Fibroblast of skin of back (primary cell): ENCODE data around the gene TSPAN9.

Source experiments
- DNase-seq: peaks from one replicate; pipeline ENCODE4 v3.0.0-alpha.2; 2013

TSPAN9 gene

DNA sequence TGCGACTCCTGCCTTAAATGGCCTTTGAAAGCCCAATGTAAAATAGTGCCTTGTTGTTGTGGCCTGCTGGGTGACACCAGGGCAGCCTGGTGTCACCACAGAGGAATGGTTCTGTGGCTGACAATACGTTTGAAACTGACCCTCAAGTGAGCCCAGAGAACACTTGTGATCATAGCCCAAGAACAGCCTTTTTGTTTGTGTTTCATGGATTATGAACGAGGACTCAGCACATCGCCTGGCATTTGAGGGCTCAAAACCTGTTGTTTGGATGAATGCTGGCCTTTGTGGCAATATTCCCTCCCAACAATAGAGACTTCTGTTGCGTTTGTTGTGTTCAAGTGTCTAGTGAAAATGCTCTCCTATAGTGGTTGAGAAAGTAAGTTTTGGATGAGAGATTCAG, 48.5 kb downstream of the TSPAN9 start:
- no peak for DNase-seq

DNA sequence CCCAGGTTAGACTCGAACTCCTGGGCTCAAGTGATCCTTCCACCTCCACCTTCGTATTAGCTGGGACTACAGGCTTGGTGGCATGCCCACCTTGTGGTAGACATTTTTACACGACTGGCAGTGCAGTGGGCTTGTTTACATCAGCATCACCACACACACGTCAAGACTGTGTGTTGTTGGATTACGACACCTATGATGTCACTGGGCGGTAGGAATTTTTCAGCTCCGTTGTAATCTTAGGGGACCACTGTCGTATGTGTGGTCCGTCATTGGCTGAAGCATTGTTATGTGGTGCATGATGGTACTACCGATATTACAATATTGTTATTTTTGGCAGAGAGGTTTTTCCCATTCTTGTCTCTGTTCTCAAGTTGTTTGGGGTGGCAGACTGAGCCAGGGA, 50.7 kb downstream of the TSPAN9 start:
- no peak for DNase-seq

DNA sequence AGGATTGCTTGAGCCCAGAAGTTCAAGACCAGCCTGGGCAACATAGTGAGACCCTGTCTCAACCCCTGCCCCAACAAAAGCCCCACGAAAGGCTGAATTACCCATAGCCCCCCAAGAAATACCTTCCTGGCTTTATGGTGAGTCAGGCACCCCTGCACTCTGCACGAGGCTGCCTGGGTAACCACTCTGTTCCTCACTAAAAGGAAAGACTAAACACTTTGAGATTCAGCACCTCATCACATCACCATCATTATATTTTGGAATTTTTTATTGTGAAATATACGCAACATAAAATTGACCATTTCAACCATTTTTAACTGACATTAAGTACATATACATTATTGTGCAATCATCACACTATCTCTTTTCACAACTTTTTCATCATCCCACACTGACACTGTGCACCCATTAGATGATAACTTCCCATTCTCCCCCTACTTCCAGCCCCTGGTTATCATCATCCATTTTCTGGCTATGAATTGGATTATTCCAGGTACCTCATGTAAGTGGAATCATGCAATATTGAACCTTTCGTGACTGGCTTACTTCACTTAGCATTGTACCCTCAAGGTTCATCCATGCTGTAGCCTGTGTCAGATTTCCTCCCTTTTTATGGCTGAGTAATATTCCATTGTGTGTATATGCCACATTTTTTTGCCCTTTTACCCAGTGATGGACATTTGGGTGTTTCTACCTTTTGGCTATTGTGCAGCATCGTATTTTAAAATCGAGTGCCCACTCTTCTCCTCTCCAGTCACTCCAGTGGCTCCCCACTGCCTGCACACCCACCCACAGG, 51.5 kb downstream of the TSPAN9 start:
- no peak for DNase-seq

DNA sequence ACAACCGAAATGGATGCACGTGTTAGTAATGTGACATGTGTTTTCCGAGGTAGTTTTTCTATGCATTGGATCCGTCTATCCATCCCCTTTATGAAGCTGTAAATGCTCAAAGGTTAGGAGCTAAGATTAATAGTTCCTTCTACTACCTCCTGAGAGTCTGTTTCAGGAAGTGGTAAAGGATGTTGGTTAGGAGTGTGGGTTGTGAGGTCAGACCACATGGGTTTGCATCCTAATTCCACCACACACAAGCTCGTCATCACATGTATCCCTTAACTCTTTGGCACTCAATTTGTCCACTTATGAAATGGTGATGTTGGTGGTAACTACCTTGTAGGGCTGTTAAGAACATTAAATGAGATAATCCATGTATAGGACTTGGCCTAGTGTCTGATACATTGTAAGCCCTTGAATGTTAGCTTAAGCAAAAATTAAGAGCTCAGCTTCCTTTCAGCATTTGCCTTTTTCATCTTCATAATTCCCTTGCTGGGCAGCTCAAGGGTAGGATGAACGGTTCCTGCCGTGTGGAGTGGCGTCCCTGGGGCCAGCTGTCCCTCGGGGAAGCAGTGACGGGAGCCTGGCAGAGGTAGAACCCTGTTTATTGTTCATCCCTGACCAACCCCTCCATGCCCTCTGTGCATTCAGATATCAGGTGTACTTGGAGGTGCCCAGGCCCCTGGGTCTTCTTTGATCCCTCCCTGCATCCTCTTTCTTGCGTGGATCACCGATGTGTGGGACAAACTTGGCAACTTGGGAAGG, 52.3 kb downstream of the TSPAN9 start:
- peak; percentile 41 for DNase-seq

DNA sequence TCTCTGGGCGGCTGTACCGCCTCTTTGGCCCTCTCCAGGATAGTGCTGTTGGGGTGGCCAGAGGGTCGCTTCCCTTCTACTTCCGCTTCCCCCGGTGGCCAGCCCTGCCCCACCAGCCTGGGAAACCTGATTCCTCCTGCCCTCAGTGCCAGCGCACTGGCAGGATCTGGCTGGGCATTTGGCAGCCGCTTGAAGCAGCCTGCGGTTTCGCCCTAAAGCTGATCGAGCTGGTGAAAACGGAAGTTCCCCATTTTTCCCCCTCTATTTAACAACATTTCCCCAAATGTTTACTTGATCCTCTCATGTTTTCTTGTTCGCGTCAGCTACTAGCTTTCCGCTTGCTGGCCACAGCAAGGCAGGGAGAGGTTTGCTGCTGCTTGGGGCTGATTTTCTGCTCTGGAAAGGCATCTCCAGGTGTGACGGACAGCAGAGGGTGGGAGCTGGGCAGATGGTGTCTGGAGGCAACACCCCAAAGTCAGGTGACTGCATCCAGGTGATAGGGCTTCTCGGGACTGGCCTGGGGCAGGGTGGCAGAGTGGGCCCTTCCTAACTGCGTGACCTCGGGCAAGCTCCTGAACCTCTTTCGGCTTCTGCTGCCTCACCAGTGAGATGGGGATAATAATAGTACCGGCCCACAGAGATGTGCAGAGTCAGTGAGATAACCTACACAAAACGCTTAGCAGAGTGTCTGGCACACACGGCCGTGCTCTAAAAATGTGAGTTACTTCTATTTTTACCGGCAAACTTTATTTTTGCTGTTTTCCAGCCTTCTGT, 53.1 kb downstream of the TSPAN9 start:
- no peak for DNase-seq

DNA sequence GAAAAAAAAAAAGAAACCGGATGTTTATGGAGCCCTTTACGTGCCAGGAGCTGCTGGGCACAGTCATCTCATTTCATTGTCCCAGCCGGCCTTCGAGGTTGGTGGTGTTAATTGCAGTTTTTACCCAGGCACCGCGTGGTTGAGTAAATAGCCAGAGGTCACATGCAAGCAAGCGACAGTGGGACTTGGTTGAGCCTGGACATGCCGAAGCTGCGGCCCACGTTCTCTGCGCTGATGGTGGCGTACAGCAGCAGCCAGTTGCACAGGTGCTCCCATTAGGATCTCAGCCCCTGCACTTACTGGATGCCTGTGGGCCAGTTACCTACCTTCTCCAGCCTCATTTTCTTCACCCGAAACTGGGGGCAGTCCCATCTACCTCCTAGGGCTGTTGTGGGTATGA, 54.0 kb downstream of the TSPAN9 start:
- no peak for DNase-seq

DNA sequence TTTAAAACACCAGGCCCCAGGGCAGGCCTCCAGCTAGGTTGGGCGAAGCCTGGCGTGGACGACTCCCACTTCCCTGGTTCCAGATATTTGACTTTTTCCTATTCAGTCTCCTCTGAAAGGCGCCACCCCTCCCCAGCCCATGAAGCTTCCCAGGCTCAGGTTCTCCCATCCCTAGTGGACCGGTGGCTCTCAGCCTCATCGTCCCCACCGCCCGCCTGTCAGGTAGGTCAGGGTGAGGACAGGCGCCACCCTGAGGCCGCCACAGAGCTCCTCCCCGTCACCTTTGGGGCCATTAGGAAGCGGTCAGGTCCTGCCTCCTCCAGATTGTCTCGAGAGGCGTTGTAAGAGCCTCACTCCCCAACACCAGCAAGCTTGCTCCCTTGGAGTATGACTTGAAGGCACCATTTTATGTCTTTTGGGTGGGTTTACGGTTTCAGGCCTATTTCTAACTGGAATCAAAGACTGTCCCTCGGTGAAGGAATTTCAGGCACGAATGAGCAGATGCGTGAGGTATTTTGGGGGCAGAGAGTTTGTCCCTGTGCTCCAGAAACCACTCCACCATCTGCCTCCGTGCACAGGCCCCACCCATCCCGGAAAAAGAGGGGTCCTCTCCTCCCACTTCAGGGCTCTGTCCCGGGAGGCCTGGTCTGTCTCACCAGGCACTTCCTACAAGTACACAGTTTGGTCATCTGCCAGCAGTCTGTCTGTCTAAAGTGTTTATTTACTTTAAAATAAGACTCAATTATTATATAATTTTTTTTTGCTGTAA, 55.6 kb downstream of the TSPAN9 start:
- DNase-seq, result peak; percentile 84

DNA sequence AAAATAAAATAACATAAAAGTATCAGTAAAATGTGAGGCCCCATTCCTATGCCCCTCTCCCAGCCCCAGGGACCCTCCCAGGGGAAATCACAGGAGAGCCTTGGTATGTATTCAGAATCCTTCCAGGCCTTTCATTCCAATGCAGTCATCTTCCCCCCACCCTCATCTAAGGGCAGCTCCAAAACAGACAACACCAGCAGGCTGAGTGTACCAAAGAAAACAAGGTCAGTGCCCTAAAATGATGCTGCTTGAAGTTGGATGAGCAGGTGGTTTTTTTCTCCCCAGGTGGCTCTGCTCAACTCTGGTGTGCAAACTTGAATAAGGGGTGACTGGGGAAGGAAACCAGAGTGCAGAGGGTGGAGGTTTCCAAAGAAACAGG, 56.2 kb downstream of the TSPAN9 start:
- peak; percentile 80 for DNase-seq

DNA sequence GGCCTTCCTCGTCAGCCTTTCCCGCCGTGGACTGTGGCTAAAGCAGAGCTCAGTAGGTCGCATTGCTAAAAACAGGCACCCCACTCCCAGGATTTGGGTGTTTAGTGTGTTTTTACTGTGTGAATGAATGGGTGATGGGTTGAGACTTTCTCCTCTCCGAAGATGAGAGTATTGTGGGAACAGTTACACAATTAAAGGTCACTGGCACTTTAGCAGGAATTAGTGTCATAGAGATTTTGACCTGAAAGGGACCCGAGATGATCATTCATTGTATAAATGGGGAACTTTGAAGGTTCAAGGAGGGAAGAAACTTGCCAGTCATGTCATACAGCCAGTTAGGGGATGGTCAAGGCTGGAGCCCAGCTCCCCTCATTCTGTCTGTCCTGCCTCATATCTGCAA, 56.9 kb downstream of the TSPAN9 start:
- DNase-seq, result no peak

DNA sequence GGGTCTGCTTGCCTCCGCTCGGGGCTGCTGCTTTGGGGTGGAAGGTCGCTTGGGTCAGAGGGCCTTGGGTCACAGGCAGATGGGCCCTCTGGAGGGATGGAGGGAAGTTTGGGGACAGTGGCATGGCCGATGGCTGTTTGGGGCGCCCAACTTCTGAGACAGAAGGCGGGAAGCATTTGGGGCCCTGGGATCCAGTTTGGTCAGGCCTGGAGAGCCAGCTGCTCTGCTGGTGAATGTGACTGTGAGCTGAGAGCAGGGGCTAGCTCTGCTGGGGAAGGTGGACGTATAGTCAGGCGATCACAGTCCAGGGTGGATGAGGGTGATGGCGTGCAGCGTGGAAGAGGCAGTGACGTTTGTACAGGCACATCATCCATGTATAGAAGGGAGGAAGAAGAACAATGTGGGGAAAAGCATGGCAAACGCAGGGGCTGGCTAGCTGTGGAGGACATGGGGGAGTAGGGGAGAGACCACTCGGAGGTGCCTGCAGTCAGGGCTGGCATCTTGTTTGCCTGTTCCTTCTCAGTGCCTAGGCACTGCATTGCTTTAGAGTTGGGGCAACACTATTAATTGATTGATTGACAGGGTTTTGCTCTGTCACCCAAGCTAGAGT, 57.5 kb downstream of the TSPAN9 start:
- no peak for DNase-seq

DNA sequence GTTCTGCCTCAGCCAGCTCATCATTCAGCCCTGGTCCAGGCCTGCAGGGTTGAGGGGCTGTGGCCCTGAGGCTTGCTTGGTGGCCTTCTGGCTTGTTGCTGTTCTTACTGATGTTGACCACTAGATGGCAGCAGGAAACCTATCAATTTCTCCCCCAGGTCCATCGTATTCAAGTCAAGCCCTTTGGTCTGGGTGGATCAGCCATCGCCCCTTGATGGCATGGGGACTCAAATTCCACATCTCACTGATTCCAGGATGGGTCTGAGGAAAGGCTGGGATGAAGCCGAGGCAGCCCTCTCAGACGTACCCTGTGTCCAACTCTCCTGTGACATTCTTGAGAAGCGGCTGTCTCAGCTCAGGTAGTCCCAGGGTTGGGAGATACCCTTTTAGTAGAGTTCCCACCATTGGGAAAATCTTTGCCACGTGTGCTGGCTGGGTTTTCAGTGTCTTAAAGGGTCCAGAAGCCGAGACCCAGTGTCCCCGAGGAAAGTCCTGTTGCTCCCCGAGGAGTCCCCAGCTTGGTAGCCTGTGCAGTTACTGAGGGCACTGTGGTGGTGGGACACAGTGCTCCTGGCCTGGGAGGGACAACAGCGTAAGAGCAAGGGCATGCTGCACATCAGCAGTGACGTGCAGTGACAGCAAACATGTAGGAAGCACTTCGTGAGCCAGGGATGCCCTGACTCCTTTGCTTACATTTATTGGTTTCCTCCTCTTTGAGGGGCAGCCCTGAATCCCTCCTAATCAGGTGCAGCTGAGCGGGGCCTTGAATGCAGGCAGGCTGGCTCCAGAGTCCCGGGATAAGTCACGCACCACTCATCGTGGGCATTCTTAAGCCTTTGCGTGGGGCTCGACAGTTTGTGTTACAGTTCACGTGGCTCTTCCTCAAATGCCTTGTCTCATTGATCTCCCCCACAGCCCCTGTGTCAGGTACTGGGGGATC, 58.6 kb downstream of the TSPAN9 start:
- DNase-seq, result peak; percentile 75

DNA sequence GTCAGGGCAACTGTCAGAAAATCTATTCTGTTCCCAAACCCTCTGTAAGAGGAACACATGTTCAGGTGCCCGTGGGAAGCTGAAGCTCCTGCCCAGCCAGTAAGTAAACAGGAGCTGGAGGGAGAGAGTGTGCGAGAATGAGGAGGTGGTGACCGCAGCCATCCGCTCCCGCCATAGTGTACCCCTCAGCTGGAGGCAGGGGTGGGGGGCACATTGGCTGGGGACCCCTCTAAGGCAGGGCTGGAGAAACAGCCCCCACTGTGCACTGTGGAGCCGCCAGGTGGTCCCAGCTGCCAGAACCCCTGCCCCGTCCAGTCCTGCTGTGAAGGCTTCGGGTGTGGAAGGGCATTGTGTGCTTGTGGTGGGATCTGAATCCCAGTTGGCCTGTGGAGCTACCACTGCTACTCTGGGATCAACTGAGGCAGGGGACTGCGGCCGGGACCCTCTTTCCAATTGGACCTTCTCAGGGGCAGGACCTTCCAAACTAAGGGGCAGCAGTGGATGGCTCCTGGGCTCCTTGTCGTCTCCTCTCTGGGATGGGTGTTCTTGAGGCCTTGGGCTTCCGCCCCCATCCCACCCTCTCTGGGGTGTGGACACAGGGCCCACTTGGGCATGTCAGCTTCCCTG, 59.6 kb downstream of the TSPAN9 start:
- no peak for DNase-seq

DNA sequence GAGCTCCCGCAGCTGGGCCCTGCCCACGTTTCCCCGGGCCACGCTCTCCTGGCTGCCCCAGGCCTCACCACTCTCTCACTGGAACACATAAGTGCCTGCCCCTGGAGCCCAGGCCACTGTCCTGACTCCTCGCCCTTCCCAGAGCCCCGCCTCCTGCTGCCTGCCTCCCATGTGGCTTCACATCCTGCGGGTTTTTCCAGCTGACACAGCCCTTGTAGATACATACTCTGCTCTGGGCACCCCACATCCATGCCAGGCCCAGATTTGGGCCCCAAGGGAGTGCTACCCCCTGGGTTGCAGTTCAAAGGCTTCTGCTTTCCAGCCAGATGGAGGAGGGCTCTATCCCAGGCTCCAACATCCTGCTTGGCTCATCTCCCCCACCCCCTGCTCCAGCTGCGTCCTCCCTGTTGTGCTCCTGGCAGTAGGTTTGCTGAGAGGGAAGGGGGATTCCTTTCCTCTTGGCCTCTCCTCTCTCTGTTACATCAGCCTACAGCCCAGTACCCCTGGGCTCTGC, 60.1 kb downstream of the TSPAN9 start:
- peak; percentile 45 for DNase-seq

DNA sequence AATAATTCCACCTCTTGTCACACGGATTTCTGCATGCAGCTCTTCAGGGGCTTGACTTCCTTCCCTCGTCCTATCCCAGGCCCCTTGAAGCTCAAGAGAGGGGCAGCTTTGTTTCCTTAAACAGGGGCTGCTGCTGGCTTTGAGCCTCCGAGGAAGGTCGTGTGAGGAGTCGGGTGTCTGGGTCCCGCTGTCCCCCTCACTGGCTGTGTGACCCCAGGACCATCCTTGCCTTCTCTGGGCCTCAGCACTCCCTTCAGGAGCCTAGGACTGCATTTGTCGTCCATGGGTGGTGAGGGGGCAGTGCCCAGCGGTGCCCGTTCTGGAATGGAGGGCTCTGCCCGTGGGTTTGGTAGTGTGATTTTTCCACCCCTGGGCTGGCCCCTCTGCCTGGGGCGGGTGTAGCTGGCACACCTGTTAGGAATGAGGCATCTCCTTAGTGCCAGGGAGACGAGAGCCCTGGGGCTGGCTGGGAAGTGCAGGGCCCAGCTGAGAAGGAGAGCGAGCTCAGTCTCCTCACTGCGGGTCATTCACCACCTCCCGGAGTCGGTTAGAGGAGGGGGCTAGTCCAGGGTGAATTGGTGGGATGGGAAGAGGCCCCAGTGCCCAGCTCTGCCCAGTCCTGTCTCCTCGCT, 60.8 kb downstream of the TSPAN9 start:
- DNase-seq, result no peak

DNA sequence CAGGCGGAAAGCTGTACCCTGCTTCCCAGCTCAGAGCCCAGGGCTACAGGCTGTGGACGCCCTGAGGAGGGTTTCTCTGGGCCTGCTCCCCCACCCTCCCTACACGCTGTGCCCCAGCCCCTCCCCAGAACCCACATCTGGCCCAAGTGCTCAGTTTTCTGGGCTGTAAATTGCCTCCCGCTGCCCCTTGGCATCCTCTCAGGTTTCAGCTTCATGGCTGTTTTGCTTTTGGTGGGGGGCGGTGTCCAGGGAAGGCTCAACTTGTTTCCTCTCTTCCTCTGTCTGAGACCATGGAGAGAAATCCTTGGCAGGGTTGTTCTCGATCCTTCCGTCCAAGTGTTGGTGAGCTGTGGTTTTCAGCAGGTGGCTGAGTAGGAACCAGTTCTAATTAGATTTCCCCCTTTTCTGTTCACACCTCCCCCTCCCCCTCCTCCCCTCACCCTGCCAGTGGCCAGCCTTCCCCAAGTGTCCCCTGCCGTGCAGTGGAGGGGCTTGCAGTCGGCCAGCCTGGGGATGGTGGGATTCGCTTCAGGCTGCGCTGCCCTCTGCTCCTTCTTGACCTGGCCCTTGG, 61.8 kb downstream of the TSPAN9 start:
- no peak for DNase-seq

DNA sequence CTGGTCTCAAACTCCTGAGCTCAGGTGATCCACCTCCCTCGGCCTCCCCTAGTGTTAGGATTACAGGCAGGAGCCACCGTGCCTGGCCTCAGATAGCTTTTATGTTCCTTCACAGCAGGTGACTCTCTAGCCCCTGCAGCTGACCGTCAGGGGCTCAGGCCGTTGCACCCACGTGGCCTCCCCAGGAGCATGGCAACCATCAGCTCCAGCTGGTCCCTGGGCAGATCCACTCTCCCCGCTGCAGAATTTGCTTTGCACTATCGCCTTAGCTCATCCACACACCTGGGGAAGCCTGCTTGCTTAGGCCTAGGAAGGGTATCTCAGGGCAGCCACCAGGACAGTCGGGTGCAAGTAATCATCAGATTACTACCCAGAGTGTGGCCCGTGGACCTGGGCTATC, 62.6 kb downstream of the TSPAN9 start:
- no peak for DNase-seq

DNA sequence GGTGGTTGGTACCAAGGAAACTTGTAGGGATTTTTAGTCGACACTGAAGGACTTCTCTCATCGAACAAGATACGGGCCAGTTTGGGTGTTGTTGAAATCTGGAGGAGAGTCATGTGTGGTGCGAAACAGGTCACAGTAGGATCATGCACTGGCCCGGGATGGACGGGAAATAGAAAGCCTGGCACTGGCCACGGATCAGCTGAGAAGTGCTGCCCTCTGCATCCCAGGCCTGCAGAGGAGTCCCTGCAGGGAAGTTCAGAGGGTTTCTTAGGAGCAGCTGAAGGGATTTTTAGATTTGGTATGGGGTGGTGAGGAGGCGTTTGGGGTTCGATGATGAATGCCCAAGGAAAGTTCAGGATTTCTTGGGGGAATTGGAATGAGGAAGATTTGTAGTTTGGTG, 63.1 kb downstream of the TSPAN9 start:
- DNase-seq, result no peak

DNA sequence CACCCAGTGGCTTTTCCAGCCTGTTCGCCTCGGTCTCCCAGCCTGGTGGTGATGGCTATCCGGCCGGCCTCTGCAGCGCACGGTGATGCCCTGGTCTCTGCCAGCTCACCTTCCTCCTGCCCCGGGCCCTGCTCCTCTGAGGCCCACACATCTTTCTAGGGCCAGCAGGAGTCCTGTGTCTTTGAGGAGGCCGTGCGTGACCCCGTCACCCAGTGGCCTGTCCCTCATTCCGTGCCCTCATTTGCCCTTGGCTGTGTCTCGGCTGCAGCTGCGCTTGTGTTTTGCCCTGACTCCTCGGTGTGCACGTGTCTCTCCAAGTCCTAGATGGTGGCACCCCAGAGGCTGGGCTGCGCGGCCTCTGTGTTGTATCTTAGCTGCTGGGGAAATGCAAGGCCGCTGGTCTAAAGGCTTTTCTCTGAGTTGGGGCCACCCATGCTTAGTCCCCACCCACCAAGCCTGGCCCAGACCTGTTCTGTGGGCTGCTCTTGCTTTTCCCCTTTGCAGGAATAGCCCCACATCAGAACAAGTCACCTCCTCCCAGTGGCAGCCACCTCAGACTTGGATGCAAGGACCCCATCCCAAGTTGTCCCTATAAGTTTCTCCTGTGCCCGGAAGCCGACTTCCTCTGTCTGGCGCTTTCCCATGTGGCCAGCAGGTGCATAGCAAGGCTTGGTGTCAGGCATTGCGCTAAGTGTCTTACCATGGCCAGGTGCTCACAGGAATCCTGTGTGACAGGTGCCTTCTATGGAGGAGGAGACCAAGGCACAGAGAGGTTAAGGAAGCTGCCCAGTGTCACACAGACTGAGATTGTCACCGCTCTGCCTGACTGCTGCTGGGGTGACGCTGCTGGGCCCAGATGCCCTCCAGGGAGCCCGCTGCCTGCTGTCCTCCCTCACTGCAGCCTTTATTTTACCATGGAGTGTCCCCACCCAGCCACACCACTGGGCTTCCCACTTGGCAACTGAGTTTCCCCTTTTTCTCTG, 64.5 kb downstream of the TSPAN9 start:
- no peak for DNase-seq
